GM21447 (cell line): ENCODE measurements around the gene FAXDC2.
A peak's percentile ranks its signal among the peaks of the same experiment; 100 is the strongest.

Experiments
- ATAC-seq: cut with Tn5 transposase; IDR thresholded peaks from one replicate; pipeline ENCODE4 v1.9.1; 2021; ENCODE audit not compliant: unreplicated experiment

The FAXDC2 gene

DNA sequence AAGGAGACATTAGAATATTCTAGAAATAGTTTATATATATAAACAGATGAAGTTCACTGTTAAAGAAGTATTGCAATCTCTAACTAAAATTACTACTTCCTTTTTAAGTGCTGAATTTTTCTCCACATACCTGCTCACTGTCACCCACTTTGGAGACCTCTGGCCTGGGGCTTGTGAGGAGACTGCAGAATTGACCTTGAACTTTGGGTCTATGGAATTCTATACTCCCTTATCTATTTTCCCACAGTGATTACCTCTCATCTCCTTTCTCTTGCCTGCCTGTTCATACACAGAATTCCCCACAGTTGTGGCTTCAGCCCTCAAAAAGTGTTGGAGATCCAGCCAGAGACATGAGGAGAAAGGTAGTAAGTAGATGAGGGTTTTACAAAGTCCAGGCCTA is 49.8 kb downstream of the FAXDC2 start:
- no peak for ATAC-seq

DNA sequence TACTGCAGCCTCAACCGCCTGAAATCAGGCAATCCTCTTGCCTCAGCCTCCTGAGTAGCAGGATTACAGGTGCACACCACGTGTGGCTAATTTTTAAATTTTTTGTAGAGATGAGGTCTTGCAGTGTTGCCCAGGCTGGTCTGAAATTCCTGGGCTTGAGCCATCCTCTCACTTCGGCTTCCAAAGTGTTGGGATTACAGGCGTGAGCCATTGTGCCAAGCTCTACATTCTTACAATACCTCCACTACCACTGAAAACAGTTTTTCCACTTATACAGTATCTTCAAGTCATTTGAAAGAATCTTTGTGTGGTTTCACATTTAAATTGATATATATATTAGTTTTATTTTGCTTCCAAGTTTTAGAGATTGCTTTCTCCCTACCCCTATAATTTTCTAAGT is 52.6 kb downstream of the FAXDC2 start:
- ATAC-seq: no peak

DNA sequence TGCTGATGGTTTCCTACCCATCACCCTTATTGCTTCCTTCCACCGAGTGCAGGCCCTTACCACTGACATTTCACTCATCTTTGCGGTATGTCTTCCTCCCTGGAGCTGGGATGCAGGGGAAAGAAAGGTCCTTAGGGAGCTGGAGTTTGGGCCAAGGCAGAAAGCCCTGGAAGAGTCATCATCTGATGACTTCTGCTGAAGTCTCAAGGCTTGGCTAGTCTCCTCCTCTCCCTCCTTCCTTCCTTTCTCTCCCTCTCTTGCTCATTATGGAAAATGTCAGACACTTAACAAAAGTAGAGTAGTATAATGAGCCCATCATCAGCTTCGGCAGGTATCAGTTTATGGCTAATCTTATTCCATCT is 55.2 kb downstream of the FAXDC2 start:
- no peak for ATAC-seq

DNA sequence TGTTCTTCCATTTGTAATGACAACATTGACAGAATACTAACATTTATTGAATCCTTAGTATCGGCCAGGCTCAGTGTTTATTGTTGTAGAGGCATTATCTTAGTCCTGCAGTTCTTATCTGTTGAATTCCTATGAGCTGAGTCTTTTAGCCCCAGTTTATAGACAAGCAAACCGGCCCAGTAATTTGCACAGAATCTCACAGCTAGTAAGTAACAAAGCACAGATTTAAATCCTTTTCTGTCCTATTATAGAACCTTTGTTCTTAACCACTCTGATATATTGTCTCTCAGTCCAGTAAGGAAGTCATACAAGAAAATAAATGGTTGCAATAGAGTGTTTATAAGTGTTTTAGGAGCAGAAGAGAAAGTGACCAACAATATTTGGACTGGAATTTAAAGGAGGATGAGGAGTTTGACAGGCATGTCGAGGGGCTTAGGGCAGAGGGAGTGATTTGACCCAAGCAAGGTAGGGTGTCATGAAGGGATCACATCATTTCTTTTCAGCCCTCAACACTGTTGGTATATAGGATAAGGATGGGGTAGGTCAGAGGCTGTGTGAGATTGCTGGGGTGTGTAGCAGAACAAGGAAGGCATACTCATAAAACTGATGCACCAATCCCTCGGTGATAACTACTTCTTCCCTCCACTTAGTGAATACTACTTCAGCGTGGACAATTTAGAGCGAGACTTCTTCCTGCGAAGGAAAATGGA is 55.7 kb downstream of the FAXDC2 start:
- ATAC-seq: no peak

DNA sequence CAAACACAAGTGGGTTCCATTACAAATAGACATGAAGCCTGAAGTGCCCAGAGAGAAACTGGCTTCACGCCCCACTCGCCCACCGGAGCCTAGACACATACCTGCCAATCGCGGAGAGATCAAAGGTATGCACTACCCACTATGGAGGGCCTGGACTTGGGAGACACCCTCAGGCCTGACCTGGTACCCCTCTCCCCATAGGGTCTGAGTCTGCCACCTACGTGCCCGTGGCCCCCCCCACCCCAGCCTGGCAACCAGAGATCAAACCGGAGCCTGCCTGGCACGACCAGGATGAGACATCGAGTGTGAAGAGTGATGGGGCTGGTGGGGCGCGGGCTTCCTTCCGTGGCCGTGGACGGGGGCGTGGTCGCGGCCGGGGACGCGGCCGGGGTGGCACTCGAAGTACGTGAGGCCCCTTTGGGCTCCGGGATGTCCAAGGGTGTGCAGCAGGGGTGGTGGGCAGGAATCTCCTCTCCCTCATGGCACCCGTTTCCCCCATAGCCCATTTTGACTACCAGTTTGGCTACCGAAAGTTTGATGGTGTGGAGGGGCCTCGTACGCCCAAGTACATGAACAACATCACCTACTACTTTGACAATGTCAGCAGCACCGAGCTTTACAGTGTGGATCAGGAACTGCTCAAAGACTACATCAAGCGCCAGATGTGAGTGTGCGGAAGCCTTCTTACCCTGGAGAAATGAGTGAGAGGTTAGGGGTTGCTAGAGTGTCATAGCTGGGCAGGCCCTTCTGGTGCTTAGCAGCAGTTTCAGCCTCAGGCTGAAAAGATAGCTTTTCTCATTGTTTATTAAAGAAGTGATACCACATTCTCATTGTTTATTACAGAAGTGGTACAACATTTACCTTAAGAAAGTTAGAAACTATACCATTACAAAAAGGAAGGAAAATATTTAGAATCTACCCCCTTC is 56.5 kb downstream of the FAXDC2 start:
- ATAC-seq: no peak

DNA sequence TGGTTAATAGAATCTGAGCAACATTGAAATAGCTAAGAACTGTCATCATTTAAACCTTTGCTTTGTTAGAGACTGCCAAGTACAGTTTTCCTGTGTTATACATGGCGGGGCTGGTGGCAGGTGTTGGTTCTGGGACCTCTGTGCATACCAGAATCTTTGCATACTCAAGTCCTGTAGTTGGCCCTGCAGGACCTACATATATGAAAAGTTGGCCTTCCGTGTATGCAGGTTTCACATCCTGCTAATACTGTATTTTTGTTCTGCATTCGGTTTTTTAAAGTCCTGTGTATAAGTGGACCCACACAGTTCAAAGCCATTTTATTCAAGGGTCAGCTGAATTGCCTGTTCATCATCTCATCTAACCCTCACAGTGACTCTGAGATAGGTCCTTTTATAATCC is 58.9 kb downstream of the FAXDC2 start:
- ATAC-seq: peak; percentile 80

DNA sequence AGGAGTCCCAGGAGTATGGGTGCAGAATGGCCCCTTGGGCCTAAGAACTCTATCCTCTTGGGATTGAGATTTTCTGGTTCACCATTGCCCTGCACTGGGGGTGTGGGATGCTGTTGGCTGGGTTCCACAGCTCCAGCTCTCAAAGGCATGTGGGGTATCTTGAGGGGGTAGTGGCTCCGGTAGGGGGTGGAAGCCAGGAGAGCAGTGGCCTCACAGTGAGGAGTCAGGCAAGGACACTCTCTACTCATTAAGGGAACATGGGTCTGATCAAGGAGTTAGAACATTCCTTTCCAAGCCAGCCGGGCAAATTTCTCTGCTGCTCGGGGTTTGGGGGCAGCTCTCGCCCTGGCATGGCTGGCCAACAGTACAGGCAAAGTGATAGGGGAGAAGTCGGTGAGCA is 62.2 kb downstream of the FAXDC2 start:
- ATAC-seq: no peak

DNA sequence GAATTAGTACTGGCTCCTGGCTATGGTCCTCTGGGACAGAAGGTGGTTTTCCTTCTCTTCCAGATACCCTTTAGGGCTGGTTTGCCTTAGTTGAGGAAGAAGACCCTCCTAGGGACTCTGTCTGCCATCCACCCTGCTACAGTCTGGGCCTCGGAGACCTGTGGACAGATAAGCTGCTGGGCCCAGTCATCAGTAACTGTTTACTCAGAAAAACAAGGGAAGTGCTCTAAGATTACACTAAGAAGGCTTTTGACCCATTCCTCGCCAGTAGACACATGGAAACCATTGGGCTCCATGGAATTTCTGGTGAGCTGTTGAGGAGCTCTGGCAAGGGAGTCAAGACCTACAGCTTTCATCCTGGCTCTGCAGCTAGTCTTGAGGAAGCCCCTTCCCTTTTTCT is 64.0 kb downstream of the FAXDC2 start:
- ATAC-seq: no peak

DNA sequence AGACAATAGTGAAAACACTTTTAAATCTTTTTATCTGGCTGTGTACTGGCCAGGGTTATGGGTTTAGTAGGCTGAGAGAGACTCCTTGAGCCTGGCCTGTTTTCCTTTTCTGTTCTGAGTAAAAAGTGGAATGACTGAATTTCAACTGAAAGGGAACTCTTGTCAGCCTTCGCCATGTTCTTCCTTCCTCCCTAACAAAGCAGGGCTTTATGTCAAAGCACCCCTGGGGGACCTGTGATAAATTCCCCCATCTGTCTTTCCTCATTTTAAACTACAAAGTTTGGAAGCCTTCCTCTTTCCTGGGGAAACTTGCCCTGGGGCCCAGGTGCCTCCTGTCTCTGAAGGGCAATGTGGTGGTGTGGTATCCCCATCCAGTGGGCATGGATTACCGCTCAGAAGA is 65.5 kb downstream of the FAXDC2 start:
- no peak for ATAC-seq

DNA sequence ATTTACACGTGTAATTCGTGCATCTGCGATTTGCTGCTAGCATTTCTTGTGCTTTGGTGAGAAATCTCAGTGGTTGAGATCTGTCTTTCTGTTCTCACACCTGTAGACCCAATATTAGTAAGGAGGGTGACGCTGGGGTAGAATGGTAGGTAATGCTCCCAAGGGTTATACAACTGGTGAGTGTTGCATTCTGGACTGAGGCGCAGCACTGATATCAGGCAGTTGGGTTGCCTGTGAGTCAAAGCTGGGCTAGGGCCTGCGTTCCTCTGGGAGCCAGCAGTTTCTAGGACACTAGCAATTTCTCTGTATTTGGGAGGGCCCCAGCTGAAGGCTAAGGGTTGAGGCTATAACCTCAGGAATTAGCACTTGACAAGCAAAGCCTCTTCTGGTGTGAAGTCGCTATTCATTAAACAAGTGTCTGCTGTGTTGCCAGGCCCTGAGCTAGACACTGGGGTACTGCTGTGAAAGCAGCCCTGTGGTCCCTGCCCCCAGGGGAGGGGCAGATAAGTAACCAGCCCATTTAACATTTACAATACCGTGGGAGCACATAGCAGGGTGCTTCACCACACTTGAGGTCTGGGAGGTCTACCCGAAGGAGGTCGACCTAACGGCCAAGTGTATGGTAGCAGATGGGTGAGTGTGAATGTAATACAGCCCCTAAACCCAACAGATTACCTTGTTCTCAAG is 66.5 kb downstream of the FAXDC2 start:
- peak; percentile 47 for ATAC-seq

DNA sequence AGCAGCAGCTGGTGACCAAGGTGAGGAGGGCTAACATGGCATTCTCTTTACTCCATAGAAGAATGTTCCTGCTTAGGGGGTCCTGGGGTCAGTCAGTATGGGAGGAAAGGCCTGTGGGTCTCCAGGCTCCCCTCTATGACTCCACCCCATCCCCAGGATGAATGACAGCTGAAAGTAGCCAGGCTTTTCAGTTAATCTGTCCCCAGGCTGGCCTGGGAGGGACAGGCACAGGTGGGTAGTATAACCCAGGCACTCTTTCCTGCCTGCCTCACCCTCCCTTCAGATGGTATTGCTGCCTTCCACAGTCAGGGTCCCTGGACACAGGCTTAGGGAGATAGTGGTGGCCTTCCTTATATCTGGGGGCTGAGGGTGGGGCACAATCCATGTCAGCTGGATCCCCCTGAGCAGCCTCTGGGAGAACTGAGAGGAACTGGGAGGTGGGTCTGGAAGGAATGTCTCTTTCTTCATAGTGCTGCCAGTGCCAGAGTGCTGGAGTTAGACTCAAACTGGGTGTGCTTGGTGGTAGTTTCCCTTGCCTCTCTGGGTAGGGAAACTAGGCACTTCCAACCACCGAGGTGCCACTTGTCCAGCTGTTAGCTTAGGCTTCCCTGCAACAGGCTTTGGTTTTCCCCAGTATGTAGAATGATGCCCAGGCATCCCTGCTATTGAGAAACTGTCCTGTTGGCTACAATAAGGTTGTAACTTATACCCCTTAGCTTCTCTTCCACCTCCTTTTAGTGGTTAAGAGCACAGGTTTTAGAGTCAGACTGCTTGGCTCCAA is 67.4 kb downstream of the FAXDC2 start:
- ATAC-seq: no peak

DNA sequence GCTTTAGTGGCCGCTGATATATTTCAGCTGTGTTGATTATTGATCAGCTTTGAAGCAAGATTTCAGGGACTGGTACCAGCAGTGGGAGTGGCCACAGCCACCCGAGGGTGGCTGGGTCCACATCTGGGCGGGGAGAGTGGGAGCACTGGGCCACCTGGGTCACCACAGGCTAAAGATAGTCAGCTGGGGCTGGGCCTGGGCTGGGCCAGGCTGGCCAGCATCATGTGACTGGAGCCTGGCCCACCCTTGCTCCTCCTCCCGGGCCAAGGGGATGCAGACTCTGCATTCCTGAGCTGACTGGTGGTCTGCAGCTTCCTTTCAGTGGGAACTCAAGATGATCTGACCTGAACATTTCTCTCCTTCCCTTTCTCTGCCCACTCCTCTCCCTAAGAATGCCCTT is 68.1 kb downstream of the FAXDC2 start:
- no peak for ATAC-seq

DNA sequence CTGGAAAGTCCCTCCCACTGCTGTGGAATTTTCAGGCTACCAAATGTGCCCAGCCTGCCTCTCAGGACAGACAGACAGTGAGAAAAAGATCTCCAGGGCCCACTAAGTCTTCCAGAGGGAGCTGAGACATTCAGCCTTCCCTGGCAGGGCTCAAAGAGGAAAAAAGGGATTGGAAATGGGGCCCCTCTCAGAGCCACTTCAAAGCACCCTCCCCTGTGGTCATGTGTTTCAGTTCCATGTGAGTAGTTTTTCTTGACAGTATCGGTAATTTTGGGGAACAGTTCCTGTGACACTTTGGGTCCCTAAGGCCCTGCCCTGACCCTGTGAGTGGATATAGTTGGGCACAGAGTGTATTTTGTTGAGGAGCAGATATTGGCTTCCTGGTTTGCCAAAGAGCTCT is 70.3 kb downstream of the FAXDC2 start:
- ATAC-seq: peak; percentile 39

DNA sequence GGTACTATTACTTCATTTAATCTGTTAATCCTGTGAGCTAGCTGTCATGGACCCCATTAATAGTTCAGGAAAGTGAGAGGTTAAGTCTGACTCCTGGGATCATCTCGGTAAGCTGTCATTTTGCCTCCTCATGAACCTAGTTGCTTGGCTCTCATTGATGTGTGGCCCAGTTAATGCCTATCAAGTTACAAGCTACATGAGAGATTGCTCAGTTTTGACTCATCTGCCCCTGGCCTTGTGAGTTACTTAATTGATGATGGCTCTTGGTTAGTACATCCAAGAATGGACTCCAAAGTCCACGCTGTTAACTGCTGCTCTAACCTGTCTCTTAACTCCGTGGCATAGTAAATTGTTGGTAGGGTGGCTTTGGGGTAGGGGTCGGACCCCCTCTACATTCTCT is 71.3 kb downstream of the FAXDC2 start:
- no peak for ATAC-seq

DNA sequence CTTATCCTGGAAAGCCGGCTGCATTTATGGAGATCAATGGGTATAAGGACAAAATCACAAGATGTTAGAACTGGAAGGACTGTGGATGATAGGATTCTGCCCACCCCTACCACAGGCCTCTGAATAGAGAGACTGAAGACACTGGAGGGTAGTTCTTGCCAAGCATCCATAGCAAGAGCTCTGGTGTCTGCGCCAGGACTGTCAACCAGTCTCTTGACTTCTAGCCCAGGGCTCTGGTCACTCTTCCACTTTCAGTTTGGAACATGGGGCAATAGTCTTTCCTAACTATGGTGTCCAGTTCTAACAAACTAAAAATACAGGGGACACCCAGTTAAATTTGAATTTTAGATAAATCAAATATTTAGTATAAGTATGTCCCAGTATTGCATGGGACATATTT is 71.9 kb downstream of the FAXDC2 start:
- ATAC-seq: no peak

DNA sequence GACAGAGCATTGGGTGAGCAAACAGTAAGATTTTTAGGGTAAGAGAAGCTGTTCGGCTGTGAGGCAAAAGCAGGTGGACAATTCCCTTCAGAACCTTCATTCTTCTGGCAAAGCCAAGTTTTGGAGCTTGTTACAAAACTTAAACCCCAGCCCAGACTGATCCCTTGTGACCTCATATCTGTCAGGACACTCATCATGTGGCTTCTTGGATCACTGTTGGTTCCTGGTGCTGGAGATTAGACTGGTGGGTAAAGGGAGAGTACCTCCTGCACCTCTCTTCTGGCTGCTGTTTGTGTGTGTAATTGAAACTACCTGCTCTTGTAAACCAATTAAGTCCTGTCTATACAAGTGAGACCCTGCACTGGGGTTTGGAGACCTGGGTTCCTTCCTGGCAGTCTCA is 74.2 kb downstream of the FAXDC2 start:
- no peak for ATAC-seq

DNA sequence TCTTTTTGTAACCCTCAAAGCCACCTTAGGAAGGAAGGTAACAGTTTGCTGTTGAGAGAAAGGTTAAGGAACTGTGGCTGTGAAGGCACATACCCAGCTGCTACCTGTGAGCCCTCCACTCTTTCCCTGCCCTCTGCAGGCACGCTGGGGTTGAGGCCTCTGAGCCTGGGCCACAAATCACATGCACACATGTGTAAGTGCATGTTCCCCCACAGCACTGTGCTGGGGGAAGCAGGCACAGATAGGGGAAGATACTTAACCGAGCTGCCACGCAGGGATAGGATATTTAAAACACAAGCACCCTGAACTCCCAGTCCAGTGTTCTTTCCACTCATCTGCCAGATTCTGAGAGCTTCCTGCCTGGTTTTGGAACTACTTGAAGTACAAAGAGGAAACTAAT is 77.1 kb downstream of the FAXDC2 start:
- ATAC-seq: no peak

DNA sequence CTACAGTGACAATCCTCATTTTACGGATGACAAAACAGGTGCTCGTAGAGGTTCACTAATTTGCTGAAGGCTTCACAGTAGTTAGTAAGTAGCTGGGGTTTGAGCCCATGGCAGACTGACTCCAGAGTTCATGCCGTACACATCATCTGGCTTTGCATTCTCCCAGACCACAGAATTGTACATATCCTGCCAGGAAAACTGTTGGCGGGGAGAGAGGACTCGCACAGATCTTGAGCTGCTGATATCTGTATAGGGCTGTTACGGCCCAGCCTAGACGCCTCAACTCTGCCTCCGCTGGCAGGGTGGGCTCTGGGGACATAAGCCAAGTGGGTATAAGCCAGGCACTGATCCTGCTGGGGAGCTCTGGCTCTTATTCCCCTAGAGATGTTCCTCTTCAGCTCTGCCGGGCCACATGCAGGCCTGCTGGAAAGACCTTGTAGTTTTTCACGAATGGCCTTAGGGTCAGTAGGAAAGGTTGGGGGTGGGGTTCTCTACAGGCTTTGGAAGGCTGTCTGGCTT is 79.0 kb downstream of the FAXDC2 start:
- ATAC-seq: no peak

DNA sequence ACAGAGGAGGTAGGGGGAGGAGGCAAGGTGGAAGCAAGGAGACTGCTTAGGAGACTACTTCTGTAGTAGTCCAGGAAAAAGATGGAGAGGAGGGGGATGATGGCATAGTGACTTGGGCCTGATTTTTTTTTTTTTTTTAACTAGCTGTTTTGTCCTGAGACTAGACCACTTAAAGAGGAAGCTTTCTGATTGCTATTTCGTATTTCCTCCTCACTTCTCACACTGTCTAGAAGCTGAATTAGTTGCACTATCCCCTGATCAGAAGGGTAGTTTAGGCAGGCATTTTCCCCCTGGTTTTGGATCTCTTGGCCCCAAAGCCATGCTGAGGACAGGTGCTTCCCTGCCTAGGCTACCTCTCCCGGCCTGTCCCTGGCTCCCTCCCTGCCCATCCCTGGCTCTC is 80.3 kb downstream of the FAXDC2 start:
- ATAC-seq: peak; percentile 39
